ENCODE measurements around the gene CYB5R2.

CYB5R2 gene

DNA sequence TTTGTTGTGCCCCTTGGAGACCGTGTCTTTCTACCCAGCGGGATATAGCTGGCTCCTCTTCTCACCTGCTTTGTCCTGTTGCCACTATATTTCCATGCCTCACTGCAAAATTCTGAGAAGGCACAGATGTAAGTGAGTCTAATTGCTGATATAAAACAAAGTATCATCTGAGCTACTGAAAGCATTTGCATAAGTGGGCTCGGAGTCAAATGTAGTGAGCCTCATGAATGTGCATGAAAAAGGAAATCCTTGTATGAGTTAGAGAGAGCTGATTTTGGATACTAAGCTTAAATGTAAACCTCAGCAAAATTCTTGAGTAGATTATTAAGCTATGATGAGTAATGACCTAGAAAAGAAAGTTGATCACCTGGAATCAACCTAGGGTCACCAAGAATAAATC, 19.1 kb upstream of the CYB5R2 start:
- no peak for DNase-seq (ENCODE audit: low read depth)
- TF ChIP-seq, protein P1, sequence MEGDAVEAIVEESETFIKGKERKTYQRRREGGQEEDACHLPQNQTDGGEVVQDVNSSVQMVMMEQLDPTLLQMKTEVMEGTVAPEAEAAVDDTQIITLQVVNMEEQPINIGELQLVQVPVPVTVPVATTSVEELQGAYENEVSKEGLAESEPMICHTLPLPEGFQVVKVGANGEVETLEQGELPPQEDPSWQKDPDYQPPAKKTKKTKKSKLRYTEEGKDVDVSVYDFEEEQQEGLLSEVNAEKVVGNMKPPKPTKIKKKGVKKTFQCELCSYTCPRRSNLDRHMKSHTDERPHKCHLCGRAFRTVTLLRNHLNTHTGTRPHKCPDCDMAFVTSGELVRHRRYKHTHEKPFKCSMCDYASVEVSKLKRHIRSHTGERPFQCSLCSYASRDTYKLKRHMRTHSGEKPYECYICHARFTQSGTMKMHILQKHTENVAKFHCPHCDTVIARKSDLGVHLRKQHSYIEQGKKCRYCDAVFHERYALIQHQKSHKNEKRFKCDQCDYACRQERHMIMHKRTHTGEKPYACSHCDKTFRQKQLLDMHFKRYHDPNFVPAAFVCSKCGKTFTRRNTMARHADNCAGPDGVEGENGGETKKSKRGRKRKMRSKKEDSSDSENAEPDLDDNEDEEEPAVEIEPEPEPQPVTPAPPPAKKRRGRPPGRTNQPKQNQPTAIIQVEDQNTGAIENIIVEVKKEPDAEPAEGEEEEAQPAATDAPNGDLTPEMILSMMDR (IDR thresholded peaks at IDR 0.05; ENCODE audit: control insufficient read depth, insufficient read depth, low read depth, low read length, missing control alignments): no peak

DNA sequence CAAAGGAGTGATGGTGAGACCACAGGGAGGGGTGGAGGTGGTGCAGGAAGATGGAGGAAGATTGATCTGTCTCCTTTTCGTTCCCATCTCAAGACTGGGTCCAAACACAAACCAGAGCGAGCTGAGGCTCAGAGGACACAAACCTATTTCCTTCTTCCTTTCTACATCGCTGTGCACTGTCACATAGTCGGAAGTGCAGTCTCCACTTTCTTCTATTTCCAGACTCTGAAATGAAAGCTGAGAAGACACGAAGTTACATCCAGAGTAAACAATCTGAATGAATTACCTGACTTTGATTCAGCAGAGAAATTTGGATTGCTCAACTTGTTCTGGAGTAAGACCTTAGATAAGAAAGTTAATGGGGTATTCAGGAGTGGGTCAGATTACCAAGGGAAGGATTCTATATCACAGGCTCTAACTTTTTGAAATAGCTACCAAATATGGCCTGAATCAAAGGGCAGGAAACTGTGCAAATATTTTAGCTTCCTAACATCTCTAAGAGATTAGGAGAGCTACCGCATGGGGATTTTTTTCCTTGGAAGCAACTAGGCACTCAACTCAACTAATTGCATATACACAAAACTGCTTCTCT, 18.6 kb upstream of the CYB5R2 start:
- no peak for DNase-seq (ENCODE audit: low read depth)
- TF ChIP-seq, protein P1 (IDR thresholded peaks at IDR 0.05; ENCODE audit: control insufficient read depth, insufficient read depth, low read depth, low read length, missing control alignments): no peak
- no peak overlapping the region for H3K4me3 ChIP-seq (ENCODE audit: control insufficient read depth, low read depth, low read length)

More for the DNA sequence above, 19.1 kb upstream of the CYB5R2 start:
- H3K4me3 ChIP-seq (ENCODE audit: control insufficient read depth, low read depth, low read length): no peak overlapping the region

DNA sequence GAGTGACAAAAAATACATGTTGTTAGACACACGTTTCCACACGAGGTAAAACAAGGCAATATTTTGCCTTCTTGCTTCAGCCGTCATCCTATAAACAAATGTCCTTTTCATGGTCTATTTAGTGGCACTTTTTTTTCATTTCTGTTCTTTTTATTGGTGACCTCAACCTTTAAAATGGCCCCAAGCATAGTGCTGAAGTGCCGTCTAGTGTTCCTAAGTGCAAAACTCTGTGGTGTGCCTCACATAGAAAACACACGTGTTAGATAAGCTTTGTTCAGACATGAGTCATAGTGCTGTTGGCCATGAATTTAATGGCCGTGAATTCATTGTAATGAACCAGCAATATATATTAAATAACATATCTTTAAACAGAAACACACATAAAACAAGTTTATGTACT, 17.3 kb upstream of the CYB5R2 start:
- DNase-seq (ENCODE audit: low read depth): no peak
- no peak overlapping the region for H3K4me3 ChIP-seq (ENCODE audit: control insufficient read depth, low read depth, low read length)
- TF ChIP-seq, protein P1 (IDR thresholded peaks at IDR 0.05; ENCODE audit: control insufficient read depth, insufficient read depth, low read depth, low read length, missing control alignments): peak; percentile 34

DNA sequence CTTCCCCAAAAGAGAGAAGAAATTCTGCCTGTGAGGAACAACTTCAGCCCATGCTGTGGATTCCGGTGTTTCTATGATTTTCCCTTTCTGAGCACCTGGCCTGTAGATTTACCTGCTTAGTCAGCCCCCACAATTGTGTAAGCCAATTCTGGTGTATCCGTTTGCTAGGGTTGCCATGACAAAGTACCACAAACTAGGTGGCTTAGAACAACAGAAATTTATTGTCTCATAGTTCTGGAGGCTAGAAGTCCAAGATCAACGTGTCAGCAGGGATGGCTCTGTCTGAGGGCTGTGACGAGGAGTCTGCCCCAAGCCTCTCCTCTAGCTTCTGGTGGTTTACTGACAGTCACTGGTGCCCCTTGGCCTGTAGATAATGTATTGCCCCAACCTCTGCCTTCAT, 15.9 kb upstream of the CYB5R2 start:
- TF ChIP-seq, protein P1 (IDR thresholded peaks at IDR 0.05; ENCODE audit: control insufficient read depth, insufficient read depth, low read depth, low read length, missing control alignments): no peak
- H3K4me3 ChIP-seq (ENCODE audit: control insufficient read depth, low read depth, low read length): no peak overlapping the region
- DNase-seq (ENCODE audit: low read depth): no peak

DNA sequence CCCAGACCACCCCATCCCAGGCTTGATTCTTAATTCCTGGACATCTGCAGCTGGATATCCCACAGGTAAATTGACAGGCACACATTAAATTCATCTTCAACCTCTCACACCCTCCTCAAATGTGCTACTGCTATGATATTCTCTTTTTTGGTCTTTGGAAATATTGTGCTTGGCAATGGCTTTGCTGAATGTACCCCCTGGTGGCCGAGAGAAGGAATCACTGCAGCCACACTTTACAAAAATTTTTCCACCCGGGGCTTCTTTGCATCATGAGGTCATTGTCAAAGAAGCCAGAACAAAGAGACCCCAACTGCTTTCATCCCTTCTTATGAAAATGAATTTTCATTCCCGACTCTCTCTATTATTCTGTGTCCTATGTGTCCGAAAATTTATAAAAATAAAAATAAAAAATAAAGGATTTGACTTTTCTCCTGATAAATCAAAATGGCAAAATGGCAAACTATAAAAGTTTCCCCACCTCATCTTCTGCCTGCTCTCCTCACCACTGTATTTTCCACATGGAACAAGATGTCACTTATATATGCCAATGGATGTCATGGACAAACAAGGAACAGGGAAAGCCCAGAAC, 15.0 kb upstream of the CYB5R2 start:
- TF ChIP-seq, protein P1 (IDR thresholded peaks at IDR 0.05; ENCODE audit: control insufficient read depth, insufficient read depth, low read depth, low read length, missing control alignments): peak; percentile 87
- DNase-seq (ENCODE audit: low read depth): no peak
- no peak overlapping the region for H3K4me3 ChIP-seq (ENCODE audit: control insufficient read depth, low read depth, low read length)

DNA sequence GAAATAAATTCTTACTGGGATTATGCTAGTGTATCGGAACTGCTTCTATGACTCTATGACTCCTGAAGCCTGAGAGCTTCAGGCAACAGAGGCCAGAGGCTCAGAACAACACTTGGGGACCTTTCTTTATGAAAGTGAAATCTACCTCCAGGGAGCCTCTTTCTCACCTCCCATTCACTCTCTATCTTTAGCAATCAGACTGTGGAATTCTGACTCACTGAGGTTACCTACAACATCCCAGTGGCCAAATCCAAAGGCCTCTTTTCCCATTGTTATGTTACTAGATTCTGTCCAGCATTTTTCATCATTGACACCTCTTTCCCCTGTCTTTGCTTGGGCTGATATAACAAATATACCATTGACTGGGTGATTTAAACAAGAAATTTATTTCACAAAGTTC, 14.1 kb upstream of the CYB5R2 start:
- DNase-seq (ENCODE audit: low read depth): no peak
- H3K4me3 ChIP-seq (ENCODE audit: control insufficient read depth, low read depth, low read length): no peak overlapping the region
- TF ChIP-seq, protein P1 (IDR thresholded peaks at IDR 0.05; ENCODE audit: control insufficient read depth, insufficient read depth, low read depth, low read length, missing control alignments): no peak

Measured in AG09309 (cell line).